HG02884 (cell line): Measurements from ENCODE around the gene KLF1.
"Not testable (repeated sequence)": the region's sequence is repeated elsewhere in the genome, so short reads cannot be mapped to it uniquely, and the experiment has no call there.

Source experiments
- ATAC-seq: cut with Tn5 transposase; IDR thresholded peaks from one replicate; pipeline ENCODE4 v1.9.1; 2021; ENCODE audit warnings: mild to moderate bottlenecking, moderate library complexity; ENCODE audit not compliant: unreplicated experiment

The KLF1 gene

DNA sequence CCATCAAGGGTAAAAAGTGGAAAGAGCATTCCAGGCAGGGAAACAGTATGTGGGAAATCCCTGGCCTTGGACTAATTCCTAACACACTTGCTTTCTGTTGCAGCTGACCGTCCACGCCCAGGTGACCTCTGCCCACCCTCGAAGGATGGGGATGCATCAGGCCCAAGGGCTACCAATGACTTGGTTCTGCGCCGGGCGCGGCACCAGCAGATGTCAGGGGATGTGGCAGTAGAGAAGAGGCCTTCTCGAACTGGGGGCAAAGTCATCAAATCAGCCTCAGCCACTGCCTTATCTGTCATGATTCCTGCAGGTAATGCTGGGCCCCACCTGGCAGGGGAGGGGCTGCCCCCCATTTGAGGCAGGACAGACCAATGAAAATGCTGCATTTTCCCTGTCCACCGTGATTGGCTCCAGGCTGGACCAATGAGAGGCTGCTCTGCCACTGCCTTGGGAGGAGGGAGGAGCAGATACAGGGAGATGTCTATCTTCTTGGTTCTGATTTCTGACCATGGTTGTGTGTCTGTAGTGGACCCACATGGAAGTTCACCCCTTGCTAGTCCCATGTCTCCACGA lies 18.4 kb downstream of the KLF1 start:
- no peak for ATAC-seq

DNA sequence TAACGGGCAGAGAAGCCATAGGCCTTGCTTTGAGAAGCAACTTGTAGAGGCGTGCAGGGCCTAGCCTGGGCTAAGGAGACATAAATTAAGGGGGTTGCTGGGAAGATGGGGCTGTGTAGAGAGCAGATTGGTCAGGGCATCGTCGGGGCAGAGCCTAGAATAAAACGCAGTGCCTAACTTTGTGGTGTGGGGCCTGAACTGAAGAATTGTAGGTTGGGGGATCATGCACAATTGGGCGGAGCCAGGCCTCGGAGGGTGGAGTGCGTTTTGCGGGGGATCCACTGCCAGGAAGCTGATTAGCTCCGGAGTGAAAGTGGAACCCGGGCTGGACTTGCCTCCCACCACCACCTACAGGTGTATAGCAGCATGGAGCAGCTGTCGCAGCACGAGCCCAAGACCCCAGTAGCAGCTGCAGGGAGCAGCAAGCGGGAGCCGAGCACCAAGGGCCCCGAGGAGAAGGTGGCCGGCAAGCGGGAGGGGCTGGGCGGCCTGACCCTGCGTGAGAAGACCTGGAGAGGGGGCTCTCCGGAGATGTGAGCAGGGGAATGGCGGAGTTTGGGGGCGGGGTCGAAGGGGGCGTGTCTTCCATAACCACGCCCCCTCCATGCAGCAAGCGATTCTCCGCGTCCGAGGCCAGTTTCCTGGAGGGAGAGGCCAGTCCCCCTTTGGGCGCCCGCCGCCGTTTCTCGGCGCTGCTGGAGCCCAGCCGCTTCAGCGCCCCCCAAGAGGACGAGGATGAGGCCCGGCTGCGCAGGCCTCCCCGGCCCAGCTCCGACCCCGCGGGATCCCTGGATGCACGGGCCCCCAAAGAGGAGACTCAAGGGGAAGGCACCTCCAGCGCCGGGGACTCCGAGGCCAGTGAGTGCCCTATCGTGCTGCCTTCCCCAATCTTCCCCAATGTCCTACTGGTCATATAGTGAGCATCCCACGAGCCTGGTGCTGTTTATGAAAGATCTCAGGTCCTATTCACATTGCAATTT lies 19.6 kb downstream of the KLF1 start:
- ATAC-seq, result no peak

DNA sequence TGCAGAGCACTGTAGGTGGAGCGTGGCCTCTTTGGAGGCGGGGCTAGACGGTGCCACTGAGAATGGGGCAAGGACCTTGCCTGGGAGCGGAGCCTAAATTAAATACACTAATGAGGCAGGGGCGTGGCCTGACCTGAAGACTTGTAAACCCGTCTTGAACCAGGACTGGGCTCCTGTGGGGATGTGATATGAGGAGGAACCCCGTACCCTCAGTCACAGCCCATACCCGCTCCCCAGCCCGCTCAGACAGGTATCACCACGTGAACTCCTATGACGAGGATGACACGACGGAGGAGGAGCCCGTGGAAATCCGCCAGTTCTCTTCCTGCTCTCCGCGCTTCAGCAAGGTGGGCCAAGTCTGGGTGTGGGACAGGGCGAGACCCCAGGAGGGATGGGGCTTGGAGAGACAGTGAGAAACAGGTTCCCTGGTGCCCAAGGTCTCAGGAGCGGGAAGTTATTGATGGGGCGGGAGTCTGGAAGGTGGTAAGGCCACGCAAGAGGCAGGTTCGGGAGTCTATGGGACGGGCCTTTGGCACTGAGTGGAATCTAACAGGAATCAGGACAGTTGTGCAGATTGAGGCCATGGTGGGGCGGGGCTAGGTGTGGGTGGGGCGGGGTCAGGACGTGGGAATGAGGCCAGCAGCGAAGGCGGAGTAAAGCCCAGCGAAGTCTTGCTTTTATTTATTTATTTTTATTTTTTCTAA lies 20.4 kb downstream of the KLF1 start:
- ATAC-seq, result no peak

DNA sequence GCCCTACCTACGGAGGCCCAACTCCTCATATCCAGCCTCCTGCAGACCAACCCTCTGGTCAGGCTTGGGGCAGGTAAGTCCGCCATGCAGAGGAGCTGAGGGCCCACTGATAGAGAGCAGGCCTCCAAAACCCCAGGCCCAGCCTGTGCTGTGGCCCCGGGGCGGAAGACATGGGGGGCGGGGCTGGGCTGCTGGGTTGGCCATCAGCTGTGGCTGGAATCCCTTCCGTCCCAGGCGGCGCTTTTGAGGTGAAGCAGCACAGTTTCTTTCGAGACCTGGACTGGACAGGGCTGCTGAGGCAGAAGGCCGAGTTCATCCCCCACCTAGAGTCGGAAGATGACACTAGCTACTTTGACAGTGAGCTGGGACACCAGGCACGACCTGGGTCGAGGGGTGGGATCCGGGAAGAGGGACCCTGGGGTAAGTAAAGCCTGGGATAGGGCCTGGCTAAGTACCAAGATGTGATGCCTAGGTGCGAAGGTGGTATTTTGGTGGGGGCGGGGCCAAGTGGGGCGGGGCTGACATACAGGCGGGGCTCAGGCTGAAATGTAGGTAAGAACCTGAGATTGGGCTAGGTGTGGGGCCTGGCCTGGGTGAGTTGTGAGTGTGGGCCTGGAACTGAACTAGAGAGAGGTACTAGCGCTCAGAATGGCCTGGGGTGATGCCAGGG lies 21.1 kb downstream of the KLF1 start:
- no peak for ATAC-seq

DNA sequence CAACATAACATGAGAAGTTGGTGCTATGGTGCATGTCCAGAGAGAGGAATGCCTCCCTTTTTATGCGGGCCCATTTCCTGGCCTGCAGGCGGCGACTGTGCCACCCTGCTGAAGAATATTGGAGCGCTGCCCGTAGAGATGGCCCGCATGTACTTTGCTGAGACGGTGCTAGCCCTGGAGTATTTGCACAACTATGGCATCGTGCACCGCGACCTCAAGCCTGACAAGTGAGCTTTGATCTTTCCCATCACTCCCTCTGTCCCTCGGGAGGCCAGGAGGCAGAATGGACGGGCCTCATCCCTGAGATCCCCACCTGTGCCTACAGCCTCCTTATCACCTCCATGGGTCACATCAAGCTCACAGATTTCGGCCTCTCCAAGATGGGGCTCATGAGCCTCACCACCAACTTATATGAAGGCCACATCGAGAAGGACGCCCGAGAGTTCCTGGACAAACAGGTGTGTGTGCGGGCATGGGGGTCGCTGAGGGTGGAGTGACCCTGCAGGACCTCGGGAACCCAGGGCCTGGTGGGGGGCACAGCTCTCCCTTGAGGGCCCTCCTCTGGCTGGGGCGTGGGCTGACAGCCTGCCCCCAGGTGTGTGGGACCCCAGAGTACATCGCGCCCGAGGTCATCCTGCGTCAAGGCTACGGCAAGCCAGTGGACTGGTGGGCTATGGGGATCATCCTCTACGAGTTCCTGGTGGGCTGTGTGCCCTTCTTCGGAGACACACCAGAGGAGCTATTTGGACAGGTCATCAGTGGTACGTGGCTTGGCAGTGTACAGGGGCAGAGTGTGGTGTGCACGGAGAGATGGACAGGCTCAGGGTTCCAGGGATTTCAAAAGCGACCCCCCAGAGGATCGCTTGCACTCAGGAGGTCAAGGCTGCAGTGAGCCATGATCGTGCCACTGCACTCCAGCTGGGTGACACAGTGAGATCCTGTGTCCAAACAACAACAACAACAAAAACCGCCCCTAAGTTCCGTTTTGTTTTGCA lies 22.0 kb downstream of the KLF1 start:
- no peak for ATAC-seq

DNA sequence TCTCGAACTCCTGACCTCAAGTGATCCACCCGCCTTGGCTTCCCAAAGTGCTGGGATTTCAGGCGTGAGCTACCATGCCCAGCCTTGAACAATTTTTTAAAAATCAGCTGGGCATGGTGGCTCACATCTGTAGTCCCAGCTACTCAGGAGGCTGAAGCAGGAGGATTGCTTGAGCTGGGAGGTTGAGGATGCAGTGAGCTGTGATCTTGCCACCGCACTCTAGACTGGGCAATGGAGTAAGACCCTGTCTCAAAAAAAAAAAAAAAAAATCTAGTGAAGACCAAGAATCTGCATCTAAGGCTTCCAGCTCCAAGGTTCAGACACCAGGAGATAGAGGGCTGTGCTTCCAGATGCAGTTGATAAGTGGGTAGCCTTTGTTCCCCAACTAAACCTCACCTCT lies 22.9 kb downstream of the KLF1 start:
- no peak for ATAC-seq

DNA sequence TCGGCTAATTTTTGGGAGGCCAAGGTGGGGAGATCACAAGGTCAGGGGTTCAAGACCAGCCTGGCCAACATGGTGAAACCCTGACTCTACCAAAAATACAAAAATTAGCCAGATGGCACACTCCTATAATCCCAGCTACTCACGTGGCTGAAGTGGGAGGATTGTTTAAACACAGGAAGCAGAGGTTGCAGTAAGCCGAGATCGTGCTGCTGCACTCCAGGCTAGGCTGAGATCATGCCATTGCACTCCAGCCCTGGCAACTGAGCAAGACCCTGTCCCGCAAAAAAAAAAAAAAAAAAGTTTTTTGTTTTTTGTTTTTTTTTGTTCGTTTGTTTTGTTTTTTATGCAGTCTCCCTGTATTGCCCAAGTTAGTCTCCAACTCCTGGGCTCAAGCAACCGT lies 27.5 kb downstream of the KLF1 start:
- no peak for ATAC-seq

DNA sequence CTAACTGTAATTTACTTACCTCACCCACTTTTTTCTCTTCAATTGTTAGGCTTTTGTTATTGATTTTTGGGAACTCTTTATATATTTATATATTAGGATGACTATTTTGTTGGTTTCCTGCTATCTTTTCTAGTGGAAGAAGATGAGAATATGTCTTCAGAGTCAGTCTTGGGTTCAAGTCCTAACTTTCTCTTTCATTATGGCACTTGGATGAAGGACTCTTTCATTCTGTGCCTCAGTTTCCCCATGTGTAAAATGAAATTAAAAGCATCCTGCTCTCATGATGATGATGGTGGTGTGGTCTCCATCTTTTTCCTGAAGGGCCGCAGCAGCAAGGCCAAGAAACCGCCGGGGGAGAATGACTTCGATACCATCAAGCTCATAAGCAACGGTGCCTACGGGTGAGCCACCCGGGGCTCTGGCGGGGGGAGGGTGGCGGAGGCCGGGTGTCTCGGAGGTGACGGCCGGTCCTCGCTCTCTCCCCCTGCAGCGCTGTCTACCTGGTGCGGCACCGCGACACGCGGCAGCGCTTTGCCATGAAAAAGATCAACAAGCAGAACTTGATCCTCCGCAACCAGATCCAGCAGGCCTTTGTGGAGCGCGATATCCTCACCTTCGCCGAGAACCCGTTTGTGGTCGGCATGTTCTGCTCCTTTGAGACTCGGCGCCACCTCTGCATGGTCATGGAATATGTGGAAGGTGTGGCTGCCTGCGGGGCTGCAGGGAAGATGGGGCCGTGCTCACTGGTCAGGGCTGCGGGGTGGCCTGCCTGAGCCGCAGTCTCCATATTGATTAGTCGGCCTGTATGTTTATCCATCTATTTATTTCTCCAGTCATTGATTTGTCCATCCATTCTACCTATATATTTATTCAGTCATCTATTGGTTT lies 28.7 kb downstream of the KLF1 start:
- no peak for ATAC-seq

DNA sequence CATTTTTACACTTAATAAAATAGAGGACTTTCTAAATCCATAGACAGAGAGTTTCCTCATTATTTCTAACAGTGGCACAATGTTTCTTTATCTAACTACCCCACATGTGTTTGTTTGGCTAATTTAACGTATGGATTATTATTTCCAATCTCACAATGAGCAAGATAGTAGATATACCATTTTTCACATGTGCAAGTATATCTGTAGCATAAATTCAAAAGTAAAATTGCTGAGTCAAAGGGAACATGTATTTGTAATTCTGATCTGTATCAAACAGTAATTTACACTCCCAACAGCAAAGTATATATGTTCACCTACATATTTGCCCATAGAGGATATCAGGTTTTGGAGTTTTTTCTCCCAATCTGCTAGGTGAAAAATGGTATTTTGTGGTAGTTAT lies 30.3 kb downstream of the KLF1 start:
- no peak for ATAC-seq

DNA sequence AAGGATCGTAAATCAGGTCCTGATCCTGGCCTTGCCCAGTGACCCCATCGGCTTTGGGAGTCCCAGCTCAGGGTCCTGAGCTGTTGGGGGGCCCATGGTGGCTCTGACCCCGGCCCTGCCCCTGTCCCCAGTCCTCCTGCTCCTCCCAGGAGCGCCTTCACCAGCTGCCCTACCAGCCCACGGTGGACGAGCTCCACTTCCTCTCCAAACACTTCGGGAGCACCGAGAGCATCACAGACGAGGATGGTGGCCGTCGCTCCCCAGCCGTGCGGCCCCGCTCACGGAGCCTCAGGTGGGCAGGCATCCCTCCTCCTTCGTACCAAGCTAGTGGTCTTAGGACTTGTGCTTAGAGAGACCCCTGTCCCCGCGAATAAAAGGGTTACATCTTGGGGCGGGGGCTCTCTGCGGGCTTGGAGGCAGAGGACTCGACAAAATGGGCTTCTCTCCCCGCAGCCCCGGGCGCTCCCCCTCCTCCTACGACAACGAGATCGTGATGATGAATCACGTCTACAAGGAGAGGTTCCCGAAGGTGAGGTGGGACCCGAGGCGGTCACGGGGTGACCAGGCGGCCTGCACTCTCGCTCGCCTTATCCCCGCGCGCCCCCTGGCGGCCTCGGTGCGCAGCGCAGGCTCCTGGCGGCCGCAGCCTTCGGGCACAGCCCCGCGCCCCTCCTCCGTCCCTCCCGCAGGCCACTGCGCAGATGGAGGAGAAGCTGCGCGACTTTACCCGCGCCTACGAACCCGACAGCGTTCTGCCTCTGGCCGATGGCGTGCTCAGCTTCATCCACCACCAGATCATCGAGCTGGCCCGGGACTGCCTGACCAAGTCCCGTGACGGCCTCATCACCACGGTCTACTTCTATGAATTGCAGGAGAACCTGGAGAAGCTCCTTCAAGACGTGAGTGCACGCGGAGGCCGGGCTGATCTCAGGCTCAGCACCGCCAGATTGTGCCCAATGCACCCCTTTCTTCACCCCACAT lies 39.6 kb downstream of the KLF1 start:
- no peak for ATAC-seq

DNA sequence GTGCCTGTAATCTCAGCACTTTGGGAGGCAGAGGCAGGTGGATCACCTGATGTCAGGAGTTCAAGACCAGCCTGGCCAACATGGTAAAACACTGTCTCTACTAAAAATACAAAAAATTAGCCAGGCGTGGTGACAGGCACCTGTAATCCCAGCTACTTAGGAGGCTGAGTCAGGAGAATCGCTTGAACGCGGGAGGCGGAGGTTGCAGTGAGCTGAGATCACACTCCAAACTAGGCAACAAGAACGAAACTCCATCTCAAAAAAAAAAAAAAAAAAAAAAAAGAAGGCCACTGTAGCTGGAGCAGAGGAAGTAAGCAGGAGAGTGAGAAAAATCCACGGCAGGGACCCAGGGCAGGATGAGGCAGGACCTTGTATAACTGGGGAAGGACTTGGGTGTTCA lies 40.4 kb downstream of the KLF1 start:
- ATAC-seq, result not testable (repeated sequence)

DNA sequence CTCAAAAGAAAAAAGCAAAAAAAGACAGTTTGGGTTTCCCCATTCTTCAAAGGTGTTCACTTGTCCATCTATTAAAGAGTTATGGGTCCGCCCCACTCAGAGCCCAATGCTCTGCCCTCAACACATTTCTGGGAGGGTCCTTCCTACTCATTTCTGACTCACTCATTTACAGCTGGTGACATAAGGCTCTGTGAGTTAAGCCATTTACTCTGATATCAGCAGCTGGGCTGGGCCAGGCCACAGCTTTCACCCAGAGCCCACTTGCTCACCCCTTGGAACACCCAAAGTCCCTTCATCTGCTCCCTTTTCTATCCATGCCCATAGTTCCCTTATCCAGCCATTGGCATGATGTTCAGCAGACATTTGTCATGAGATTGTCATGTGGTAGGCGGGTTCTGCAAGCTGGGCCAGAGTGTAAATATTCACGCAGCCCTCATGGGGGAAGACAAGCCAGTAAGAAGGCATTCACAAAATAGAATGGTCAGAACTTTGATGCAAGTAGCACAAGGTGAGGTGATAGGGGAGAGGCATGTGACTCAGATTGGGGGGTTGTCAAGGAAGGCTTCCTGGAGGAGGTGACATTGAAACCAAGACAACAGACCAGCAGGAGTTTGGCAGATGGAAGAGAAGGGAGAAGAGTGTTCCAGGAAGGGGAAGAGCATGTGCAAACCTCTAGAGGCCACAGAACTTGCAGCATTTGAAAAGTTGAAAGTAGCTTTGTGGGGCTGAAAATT lies 42.8 kb downstream of the KLF1 start:
- no peak for ATAC-seq

DNA sequence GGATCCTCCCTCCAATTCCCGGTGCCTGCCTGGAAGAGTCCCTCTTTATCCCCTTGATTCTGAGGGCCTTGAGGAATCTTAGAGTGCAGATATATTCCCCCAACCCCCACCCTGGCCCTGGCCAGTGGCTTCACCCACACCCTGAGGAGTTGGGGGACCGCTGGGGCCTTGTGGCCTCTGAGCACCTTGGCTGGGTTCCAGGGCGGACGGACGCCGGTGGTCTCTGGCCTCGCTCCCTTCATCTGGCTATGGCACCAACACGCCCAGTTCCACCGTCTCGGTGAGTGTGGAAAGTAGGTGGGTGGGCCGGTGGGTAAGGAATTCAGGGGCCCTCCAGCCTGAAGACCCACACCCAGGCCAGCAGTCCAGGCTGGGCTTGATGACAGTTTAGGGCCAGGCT lies 43.7 kb downstream of the KLF1 start:
- ATAC-seq, result no peak

DNA sequence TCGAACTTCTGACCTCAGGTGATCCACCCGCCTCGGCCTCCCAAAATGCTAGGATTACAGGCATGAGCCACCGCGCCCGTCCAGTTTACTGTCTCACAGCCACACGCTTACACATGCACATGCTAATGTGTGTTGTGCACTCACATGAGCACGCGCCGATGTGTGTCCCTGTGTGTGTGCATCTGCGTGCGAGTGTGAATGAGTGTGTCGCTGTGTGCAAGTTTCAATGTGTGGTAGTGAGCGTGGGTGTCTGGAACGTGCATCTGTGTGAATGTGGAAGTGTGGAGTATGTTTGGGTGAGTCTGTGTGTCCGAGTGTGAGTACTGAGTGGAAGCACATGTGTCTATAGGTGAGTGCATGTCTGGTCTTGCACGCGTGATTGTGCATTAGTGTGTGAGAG lies 44.5 kb downstream of the KLF1 start:
- no peak for ATAC-seq

DNA sequence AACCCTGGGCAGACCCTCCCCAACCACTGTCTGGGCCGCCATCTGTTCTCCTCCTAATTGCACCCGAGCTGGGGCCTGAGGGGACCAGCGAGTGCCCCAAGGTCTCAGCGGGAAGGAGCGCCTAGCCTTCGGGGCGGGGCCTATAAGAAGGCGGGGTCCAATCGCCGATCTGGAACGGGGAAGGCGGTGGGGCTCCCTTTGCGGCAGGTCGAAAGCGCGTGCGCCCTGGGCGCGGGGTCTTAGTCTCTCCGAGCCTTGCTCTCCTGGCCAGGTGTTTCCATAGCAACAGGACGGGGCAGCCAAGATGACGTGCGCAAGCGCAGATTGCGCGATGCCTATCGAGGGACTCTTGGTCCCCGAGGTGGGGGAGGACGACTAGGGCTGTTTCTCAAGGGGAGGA lies 45.9 kb downstream of the KLF1 start:
- no peak for ATAC-seq

DNA sequence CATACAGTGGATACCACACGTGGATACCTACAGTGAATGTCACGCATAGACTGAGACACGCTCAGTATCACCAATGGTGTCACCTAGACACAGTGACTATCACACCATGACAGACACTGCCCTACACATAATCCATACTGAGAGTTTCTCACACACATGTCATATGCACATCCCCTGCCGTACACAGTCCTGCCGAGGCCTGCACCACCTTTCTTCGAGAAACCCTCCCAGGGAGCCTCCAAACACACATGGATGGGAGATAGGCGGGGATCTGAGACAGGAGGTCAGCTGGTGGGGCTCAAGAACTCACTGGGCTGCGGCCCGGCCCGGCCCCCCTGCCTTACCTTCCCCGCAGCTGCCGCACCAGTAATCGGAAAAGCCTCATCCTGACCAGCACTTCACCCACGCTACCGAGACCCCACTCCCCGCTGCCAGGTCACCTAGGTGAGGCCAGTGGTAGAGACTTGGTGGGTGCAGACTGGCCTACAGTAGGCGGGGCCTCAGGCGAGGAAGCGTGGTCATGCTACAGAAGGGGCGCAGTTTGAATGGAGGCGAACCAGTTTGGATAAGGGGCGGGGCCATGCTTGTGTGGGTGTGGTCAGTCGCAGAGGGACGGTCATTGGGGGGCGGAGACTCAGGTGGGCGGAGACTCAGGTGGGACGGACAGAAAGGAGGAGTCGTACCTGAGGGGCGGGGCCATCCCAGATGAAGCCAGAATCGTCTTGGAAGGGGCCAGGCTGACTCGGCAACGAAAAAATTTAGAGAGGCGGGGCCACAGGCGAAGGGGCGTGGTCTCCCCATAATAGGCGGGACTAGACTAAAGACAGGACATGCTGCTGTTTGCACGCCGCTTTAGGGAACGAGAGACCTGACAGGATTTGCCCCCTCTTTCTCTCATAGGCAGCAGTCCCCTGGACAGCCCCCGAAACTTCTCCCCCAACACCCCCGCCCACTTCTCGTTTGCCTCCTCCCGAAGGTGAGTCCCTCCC lies 46.6 kb downstream of the KLF1 start:
- ATAC-seq, result no peak
